WERI-Rb-1 (cell line): ENCODE measurements around the gene ANAPC5.
A peak's percentile ranks its signal among the peaks of the same experiment; 100 is the strongest.

Experiments
- DNase-seq: peaks from one replicate; pipeline ENCODE4 v3.0.0-alpha.2; 2020
- H3K27ac ChIP-seq: fragments of 250-450 bp; sonication (Bioruptor Pico); 2 replicates; pipeline ENCODE4 v1.5.1; 2020; ENCODE audit warnings: mild to moderate bottlenecking, moderate library complexity
- H3K27me3 ChIP-seq: fragments of 250-450 bp; sonication (Bioruptor Pico); 2 replicates; pipeline ENCODE4 v1.5.1; 2021; ENCODE audit warnings: mild to moderate bottlenecking, low read depth, moderate library complexity; ENCODE audit not compliant: insufficient read depth, severe bottlenecking
- H3K36me3 ChIP-seq: fragments of 250-450 bp; sonication (Bioruptor Pico); 2 replicates; pipeline ENCODE4 v1.5.1; 2020; ENCODE audit warnings: mild to moderate bottlenecking, moderate library complexity
- H3K4me3 ChIP-seq: 2 replicates; pipeline ENCODE4 v1.5.1; 2011; ENCODE audit warnings: low read depth, mild to moderate bottlenecking, control low read depth, low read length
- H3K9me3 ChIP-seq: fragments of 250-450 bp; sonication (Bioruptor Pico); 2 replicates; pipeline ENCODE4 v1.5.1; 2021; ENCODE audit warnings: mild to moderate bottlenecking, moderate library complexity; ENCODE audit not compliant: severe bottlenecking
- CTCF ChIP-seq: IDR thresholded peaks from 2 replicates; pipeline ENCODE4 v1.5.1; 2011; ENCODE audit warnings: low read depth, mild to moderate bottlenecking, control low read depth, inconsistent platforms, low read length

ANAPC5 gene

GRCh38 chr12:121344506-121344905 is 7.7 kb downstream of the ANAPC5 start:
- H3K27ac ChIP-seq, result no peak overlapping the region
- H3K9me3 ChIP-seq, result no peaks in the 10 kb centered on the region
- TF ChIP-seq CTCF, result no peak
- no peaks in the 10 kb centered on the region for H3K27me3 ChIP-seq
- H3K4me3 ChIP-seq, result no peak overlapping the region
- no peak for DNase-seq
- peaks cover 75% of the 10 kb centered on the region for H3K36me3 ChIP-seq

GRCh38 chr12:121337416-121337815 is 14.8 kb downstream of the ANAPC5 start:
- Histone ChIP-seq H3K9me3 (no peaks in the 10 kb centered on the region), H3K27ac (no peak overlapping the region), H3K36me3 (peaks cover 70% of the 10 kb centered on the region), H3K4me3 (no peak overlapping the region), H3K27me3 (no peaks in the 10 kb centered on the region)
- DNase-seq, result no peak
- TF ChIP-seq CTCF, result no peak

- DNase-seq, result no peak
- Histone ChIP-seq H3K27me3 (no peaks in the 10 kb centered on the region), H3K9me3 (no peaks in the 10 kb centered on the region), H3K4me3 (no peak overlapping the region), H3K27ac (no peak overlapping the region), H3K36me3 (peaks cover 76% of the 10 kb centered on the region)
- peak; percentile 69 for TF ChIP-seq CTCF
Observed at GRCh38 chr12:121334513-121335343, 17.5 kb downstream of the ANAPC5 start.

GRCh38 chr12:121333747-121334146 is 18.5 kb downstream of the ANAPC5 start:
- Histone ChIP-seq H3K36me3 (peaks cover 84% of the 10 kb centered on the region), H3K9me3 (no peaks in the 10 kb centered on the region), H3K4me3 (no peak overlapping the region), H3K27ac (no peak overlapping the region), H3K27me3 (no peaks in the 10 kb centered on the region)
- no peak for TF ChIP-seq CTCF
- DNase-seq, result no peak

- no peak for TF ChIP-seq CTCF
- Histone ChIP-seq H3K27ac (no peak overlapping the region), H3K4me3 (no peak overlapping the region), H3K27me3 (no peaks in the 10 kb centered on the region), H3K9me3 (no peaks in the 10 kb centered on the region), H3K36me3 (peaks cover 93% of the 10 kb centered on the region)
- no peak for DNase-seq
Observed at GRCh38 chr12:121331248-121331647, 21.0 kb downstream of the ANAPC5 start.

GRCh38 chr12:121330692-121331091 is 21.5 kb downstream of the ANAPC5 start:
- Histone ChIP-seq H3K27me3 (no peaks in the 10 kb centered on the region), H3K9me3 (no peaks in the 10 kb centered on the region), H3K36me3 (peaks cover 94% of the 10 kb centered on the region), H3K27ac (no peak overlapping the region), H3K4me3 (no peak overlapping the region)
- DNase-seq, result no peak
- no peak for TF ChIP-seq CTCF
